ENCODE results near the gene KRTAP16-1. TPM values are rescaled to one million over a fixed set of nuclear protein-coding genes. Genes with fewer than 3 reads are reported as not detected.

KRTAP16-1 gene
- polyA plus RNA-seq, 1 donor (not counting 4 experiments of a cell fraction or from before 2014, with no cell fraction given), result not detected

- H3K9me1 ChIP-seq (ENCODE audit: control insufficient read depth, extremely low read depth, insufficient read depth, low read length), result no peaks in the 10 kb centered on the region
- H3K9ac ChIP-seq (ENCODE audit: control insufficient read depth, extremely low read depth, insufficient read depth, low read length), result no peak overlapping the region
- H3K27ac ChIP-seq (ENCODE audit: control insufficient read depth, insufficient read depth, low read length), result no peak overlapping the region
- no peaks in the 10 kb centered on the region for H3K79me2 ChIP-seq (ENCODE audit: control insufficient read depth, insufficient read depth, low read length)
- H3K36me3 ChIP-seq (ENCODE audit: control insufficient read depth in 2 of 2, extremely low read depth in 1 of 2, insufficient read depth in 2 of 2, low read length in 2 of 2), result no peaks in the 10 kb centered on the region
- H3K4me2 ChIP-seq (ENCODE audit: control insufficient read depth, extremely low read depth, insufficient read depth, low read depth, low read length), result no peak overlapping the region
- no peaks in the 10 kb centered on the region for H3K27me3 ChIP-seq (ENCODE audit: control insufficient read depth, extremely low read depth, insufficient read depth, low read length)
- H4K20me1 ChIP-seq (ENCODE audit: control insufficient read depth, extremely low read depth, insufficient read depth, low read length), result no peaks in the 10 kb centered on the region
- dilution Hi-C loops (cut with MboI; ENCODE audit: extremely low pct_ligation_motif_present, low sequenced_read_pairs), result no loop called here
- no peaks in the 10 kb centered on the region for H3K9me3 ChIP-seq (ENCODE audit: control insufficient read depth, low read depth, low read length)
- no peak overlapping the region for H3K4me3 ChIP-seq (ENCODE audit: control insufficient read depth in 2 of 3, extremely low read depth in 1 of 3, insufficient read depth in 2 of 3, low read depth in 1 of 3, low read length in 3 of 3)
- H3K4me1 ChIP-seq (ENCODE audit: control insufficient read depth, extremely low read depth, insufficient read depth, low read length), result peaks cover 6% of the 10 kb centered on the region
- no peak for FAIRE-seq
- TF ChIP-seq EZH2 (IDR thresholded peaks at IDR 0.05; ENCODE audit: low read length) (no peak), CTCF (optimal IDR thresholded peaks at IDR 0.05 in 1 of 3, IDR thresholded peaks at IDR 0.05 in 1 of 3, conservative IDR thresholded peaks at IDR 0.05 in 1 of 3; ENCODE audit: extremely low read depth in 1 of 3, insufficient read depth in 2 of 3, low read length in 3 of 3) (no peak)
- H2AFZ ChIP-seq (ENCODE audit: control insufficient read depth, low read length), result no peak overlapping the region
- DNase-seq (ENCODE audit: low read depth, low spot score), result no peak
These were observed 2.0 kb upstream of the KRTAP16-1 start for GRCh38 chr17:41311111-41311510.

DNA sequence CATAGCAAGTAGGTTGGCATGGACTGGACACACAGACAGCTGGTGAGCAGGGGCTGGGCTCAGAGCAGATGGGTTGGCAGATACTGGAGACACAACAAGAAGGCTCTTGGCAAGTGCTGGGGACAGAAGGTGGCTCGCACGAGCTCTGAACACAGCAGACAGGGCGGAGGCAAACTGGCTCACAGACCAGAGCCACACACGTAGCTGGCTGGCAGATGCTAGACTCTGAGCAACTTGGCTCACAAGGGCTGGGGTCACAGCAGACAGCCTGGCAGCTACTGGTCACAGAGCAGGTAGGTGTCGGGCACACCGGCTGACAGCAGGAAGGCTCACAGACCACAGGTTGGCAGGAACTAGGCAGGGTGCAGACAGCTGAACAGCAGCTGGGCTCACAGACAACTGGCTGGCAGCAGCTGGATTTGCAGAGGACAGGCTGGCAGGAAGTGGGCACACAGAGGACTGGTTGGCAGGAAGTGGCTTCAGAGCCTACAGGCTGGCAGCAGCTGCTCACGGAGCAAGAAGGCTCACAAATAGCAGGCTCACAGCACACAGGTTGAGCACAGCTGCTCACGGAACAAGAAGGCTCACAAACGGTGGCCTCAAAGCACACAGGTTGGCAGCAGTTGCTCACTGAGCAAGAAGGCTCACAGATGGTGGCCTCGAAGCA is 725 bp downstream of the KRTAP16-1 start:
- H3K27ac ChIP-seq (ENCODE audit: control insufficient read depth, insufficient read depth, low read length), result no peak overlapping the region

More for the DNA sequence above, 725 bp downstream of the KRTAP16-1 start:
- Histone ChIP-seq H3K9me3 (ENCODE audit: control insufficient read depth, low read depth, low read length) (no peaks in the 10 kb centered on the region), H4K20me1 (ENCODE audit: control insufficient read depth, extremely low read depth, insufficient read depth, low read length) (no peaks in the 10 kb centered on the region), H3K36me3 (ENCODE audit: control insufficient read depth in 2 of 2, extremely low read depth in 1 of 2, insufficient read depth in 2 of 2, low read length in 2 of 2) (no peaks in the 10 kb centered on the region), H3K79me2 (ENCODE audit: control insufficient read depth, insufficient read depth, low read length) (no peaks in the 10 kb centered on the region), H3K9ac (ENCODE audit: control insufficient read depth, extremely low read depth, insufficient read depth, low read length) (no peak overlapping the region), H3K9me1 (ENCODE audit: control insufficient read depth, extremely low read depth, insufficient read depth, low read length) (no peaks in the 10 kb centered on the region), H2AFZ (ENCODE audit: control insufficient read depth, low read length) (peak overlapping the region; percentile 89), H3K27me3 (ENCODE audit: control insufficient read depth, extremely low read depth, insufficient read depth, low read length) (no peaks in the 10 kb centered on the region), H3K4me3 (ENCODE audit: control insufficient read depth in 2 of 3, extremely low read depth in 1 of 3, insufficient read depth in 2 of 3, low read depth in 1 of 3, low read length in 3 of 3) (no peak overlapping the region), H3K4me1 (ENCODE audit: control insufficient read depth, extremely low read depth, insufficient read depth, low read length) (peaks cover 6% of the 10 kb centered on the region), H3K4me2 (ENCODE audit: control insufficient read depth, extremely low read depth, insufficient read depth, low read depth, low read length) (peak overlapping the region; percentile 25)
- FAIRE-seq (peak; percentile 84), DNase-seq (ENCODE audit: low read depth, low spot score) (no peak)
- TF ChIP-seq CTCF (optimal IDR thresholded peaks at IDR 0.05 in 1 of 3, IDR thresholded peaks at IDR 0.05 in 1 of 3, conservative IDR thresholded peaks at IDR 0.05 in 1 of 3; ENCODE audit: extremely low read depth in 1 of 3, insufficient read depth in 2 of 3, low read length in 3 of 3) (no peak), EZH2 (IDR thresholded peaks at IDR 0.05; ENCODE audit: low read length) (no peak)
- dilution Hi-C loops (cut with MboI; ENCODE audit: extremely low pct_ligation_motif_present, low sequenced_read_pairs), result no loop called here

All from keratinocyte (primary cell).